ENCODE measurements around the gene NBPF11.
"Not testable (repeated sequence)": the region's sequence is repeated elsewhere in the genome, so short reads cannot be mapped to it uniquely, and the experiment has no call there.

NBPF11 gene

GRCh38 chr1:148149050-148149815 lies 2.8 kb downstream of the NBPF11 start:
- DNase-seq (ENCODE audit: low spot score): not testable (repeated sequence)

DNA sequence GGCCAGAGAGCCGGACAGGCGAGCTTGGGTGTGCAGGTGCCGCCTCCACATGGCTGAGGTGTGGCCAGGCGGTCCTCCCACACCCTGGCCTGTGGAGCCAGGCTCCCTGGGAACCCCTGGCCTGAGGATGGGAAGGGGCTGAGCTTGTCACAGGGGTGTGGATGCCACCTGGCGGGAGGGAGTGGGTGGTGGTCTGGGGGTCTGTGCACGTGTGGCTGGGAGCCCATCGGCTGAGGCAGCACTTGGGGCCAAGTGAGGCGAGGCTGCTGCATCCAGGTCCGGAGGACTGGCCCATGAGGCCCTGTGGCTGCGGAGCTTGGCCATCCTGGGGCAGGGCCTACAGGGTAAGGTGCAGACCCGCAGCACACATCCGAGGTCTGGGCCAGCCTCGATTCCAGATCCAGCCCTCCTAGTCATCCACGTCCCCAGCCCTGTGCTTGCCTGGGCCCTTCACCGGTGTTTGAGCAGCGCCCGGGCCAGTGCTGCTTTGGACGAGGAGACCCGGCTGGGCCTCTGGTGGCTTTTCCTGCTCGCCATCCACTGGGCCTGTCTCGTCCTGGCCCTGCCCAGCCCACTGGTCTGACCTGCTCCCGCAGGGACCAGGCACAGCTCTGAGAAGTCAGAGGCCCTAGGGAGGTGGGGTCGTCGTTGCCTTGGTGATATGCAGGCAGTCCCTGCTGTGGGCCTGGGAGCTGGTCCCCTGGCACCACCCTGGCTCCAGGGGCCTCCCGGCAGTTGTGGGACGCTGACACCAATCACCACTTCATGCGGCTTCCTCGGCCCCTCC lies 4.8 kb downstream of the NBPF11 start:
- not testable (repeated sequence) for DNase-seq (ENCODE audit: low spot score)

GRCh38 chr1:148146191-148146997 lies 5.7 kb downstream of the NBPF11 start:
- not testable (repeated sequence) for DNase-seq (ENCODE audit: low spot score)

GRCh38 chr1:148143223-148143622 lies 8.9 kb downstream of the NBPF11 start:
- DNase-seq (ENCODE audit: low spot score): not testable (repeated sequence)

- not testable (repeated sequence) for DNase-seq (ENCODE audit: low spot score)
These were observed 10.1 kb downstream of the NBPF11 start for GRCh38 chr1:148141936-148142335.

DNA sequence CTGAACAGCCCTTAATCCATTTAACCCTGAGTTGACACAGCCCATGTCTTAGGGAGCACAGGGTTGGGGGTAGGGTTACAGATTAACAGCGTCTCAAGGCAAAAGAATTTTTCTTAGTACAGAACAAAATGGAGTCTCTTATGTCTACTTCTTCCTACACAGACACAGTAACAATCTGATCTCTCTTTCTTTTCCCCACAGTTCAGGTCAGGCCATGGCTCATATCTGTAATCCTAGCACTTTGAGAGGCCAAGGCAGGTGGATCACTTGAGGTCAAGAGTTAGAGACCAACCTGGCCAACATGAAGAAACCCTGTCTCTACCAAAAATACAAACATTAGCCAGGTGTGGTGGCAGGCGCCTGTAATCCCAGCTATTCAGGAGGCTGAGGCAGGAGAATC lies 13.5 kb downstream of the NBPF11 start:
- not testable (repeated sequence) for DNase-seq (ENCODE audit: low spot score)

GRCh38 chr1:148122341-148122740 lies 29.7 kb downstream of the NBPF11 start:
- not testable (repeated sequence) for DNase-seq (ENCODE audit: low spot score)

GRCh38 chr1:148120395-148120794 lies 31.7 kb downstream of the NBPF11 start:
- DNase-seq (ENCODE audit: low spot score): not testable (repeated sequence)

DNA sequence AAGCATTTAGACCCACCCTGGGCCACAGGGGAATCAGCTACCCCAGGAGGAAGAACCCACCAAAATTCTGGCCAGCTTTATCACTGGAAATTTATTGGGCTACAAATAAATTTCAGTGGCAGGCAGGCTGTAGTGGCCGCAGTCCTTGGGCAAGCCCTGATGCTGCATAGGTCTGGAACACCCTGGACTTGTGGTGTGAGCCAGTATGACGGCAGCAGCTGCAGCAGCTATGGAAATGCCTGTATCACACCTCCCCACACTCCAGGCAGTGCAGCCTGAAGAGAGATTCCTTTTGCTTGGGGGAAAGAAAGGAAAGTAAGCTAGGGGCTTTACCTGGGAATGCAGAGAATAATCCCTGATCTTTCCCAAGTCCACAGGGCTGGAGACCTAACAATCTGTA lies 56.3 kb downstream of the NBPF11 start:
- not testable (repeated sequence) for DNase-seq (ENCODE audit: low spot score)

DNA sequence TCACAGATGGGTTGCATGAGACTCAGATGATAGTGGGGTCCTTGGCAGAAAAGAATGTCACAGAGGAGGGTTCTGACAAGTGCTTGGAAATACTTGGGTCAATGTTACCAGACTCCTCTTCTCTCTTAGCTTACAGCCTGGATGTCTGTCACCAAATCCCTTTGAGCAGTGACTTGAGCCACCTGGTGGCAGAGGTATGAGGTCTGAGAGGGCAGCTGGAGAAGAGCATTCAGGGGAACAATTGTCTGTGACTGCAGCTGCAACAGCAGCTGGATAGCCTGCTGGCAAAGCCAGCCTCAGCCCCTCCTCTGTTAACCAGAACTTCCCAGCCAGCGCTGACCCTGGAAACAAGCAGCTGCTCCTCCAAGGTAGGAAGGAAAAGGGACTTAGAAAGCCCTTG lies 65.9 kb downstream of the NBPF11 start:
- DNase-seq (ENCODE audit: low spot score): not testable (repeated sequence)

GRCh38 chr1:148081205-148081604 lies 70.9 kb downstream of the NBPF11 start:
- not testable (repeated sequence) for DNase-seq (ENCODE audit: low spot score)

GRCh38 chr1:148078632-148079519 lies 73.2 kb downstream of the NBPF11 start:
- not testable (repeated sequence) for DNase-seq (ENCODE audit: low spot score)

- DNase-seq (ENCODE audit: low spot score): not testable (repeated sequence)
These were observed 74.0 kb downstream of the NBPF11 start for GRCh38 chr1:148078090-148078489.

DNA sequence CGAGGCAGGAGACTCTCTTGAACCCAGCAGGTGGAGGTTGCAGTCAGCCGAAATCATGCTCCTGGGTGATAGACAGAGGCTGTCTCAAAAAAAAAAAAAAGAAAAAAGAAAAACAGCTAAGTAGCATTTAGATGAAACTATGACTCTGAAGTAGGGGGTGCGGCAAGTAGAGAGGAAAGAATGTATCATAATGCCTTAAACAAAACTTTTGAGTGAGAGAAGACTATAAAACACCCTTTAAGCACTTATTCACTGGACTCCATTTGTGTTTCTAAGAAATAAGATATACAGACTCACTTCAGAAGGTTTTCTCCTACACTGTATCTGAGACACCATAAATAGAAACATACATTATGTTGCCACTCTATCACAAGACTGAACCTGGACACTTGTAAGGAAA lies 74.6 kb downstream of the NBPF11 start:
- not testable (repeated sequence) for DNase-seq (ENCODE audit: low spot score)

- not testable (repeated sequence) for DNase-seq (ENCODE audit: low spot score)
These were observed 78.7 kb downstream of the NBPF11 start for GRCh38 chr1:148073392-148073791.

DNA sequence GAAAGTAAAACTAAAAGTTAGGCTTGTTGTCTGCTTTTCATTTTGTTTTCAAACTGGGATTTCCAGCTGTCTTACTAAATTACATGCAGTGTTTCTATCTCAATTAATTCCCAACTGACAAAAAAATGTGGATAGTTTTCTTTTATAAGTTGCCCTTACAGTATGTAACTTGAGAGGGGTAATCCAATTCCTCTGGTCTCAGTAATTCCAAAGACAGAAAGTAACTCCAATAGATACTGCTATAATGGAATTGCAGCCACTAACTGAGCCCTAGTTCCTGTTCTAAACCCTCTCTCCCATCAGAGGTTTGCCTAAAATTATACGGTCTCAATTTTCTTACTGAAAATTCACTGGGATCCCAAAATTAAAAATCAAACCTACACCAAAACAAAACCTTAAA lies 83.5 kb downstream of the NBPF11 start:
- DNase-seq (ENCODE audit: low spot score): not testable (repeated sequence)

DNA sequence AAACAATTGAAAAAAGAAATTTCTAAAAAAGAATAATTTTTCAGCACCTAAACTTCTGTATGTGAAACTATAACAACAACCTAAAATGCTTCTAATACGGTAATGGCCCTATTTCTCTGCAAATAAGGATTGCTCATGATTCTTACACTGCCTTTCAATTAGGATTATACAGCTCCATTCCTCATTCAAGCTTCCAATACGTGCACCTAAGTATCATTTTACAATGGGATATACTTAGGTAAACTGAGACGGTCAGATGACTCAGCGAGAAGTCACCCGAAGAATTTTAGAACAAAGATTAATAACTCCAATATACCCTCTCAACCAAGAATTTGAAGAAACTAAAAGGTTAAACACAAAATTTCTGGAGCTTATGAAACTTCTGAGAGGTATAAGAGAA lies 83.9 kb downstream of the NBPF11 start:
- DNase-seq (ENCODE audit: low spot score): not testable (repeated sequence)

DNA sequence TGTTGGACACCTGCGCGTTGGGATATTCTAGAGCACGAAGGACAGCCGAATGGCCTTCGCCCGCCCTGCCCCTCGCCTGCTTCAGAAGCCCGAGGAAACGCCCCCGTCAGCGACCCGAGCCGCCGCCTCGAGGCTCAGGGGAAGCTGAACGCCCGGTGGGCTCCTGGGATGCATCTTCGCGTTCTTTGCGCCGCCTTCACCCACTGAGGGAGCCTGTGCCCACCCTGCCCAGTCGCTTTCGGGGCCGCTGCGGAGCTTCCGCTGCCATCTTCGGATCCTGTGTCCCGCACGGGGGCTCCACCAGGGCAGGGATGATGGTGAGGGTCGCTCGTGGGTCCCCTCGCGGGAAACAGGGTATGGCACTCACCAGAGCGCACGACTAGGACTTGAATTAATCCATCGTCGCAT lies 91.8 kb downstream of the NBPF11 start:
- DNase-seq (ENCODE audit: low spot score): not testable (repeated sequence)

- DNase-seq (ENCODE audit: low spot score): not testable (repeated sequence)
These were observed 94.7 kb downstream of the NBPF11 start for GRCh38 chr1:148057384-148057783.

Data from COLO829 (cell line).